Posterior cingulate gyrus (tissue), 11 donors: ENCODE data around the gene VPS8.

Source experiments
- DNase-seq, 10 donors: peaks; one replicate each; pipeline versions ENCODE4 v3.0.0 to v3.0.0-alpha.2; 2020 to 2021; ENCODE audit warnings: mixed read lengths in 3 of 10
- intact Hi-C: fragments of 100-400 bp; cut with DNase I; formaldehyde crosslinking; loops from one replicate; pipeline ENCODE4 v1.15.1; 2023

VPS8 gene

GRCh38 chr3:185071287-185071800 is 259.4 kb downstream of the VPS8 start:
- no peak for DNase-seq

GRCh38 chr3:185075547-185075946 is 263.6 kb downstream of the VPS8 start:
- DNase-seq = peak in 1 of 10 donors; percentile 65
- intact Hi-C loops = no loop called here

More at GRCh38 chr3:185071287-185071800, 259.4 kb downstream of the VPS8 start:
- intact Hi-C loops = no loop called here

- no peak for DNase-seq
- intact Hi-C loops = no loop called here
Measured at GRCh38 chr3:185076219-185076618, 264.3 kb downstream of the VPS8 start.

- intact Hi-C loops = no loop called here
- DNase-seq = no peak
Measured at GRCh38 chr3:185079625-185080024, 267.7 kb downstream of the VPS8 start.

GRCh38 chr3:185081521-185081920 is 269.6 kb downstream of the VPS8 start:
- DNase-seq = no peak
- intact Hi-C loops = no loop called here

- DNase-seq = no peak
- intact Hi-C loops = no loop called here
Measured at GRCh38 chr3:185082149-185082548, 270.2 kb downstream of the VPS8 start.

- intact Hi-C loops = no loop called here
- DNase-seq = no peak
Measured at GRCh38 chr3:185082829-185083228, 270.9 kb downstream of the VPS8 start.

- intact Hi-C loops = no loop called here
- DNase-seq = no peak
Measured at GRCh38 chr3:185084402-185084801, 272.4 kb downstream of the VPS8 start.

GRCh38 chr3:185084901-185085300 is 272.9 kb downstream of the VPS8 start:
- intact Hi-C loops = no loop called here
- DNase-seq = no peak

- intact Hi-C loops = no loop called here
- DNase-seq = no peak
Measured at GRCh38 chr3:185087419-185087818, 275.5 kb downstream of the VPS8 start.

- intact Hi-C loops = no loop called here
- no peak for DNase-seq
Measured at GRCh38 chr3:185089343-185089742, 277.4 kb downstream of the VPS8 start.

GRCh38 chr3:185089751-185090150 is 277.8 kb downstream of the VPS8 start:
- intact Hi-C loops = no loop called here
- no peak for DNase-seq

GRCh38 chr3:185090811-185091210 is 278.8 kb downstream of the VPS8 start:
- intact Hi-C loops = no loop called here
- DNase-seq = no peak

- intact Hi-C loops = no loop called here
- no peak for DNase-seq
Measured at GRCh38 chr3:185093116-185093515, 281.1 kb downstream of the VPS8 start.

GRCh38 chr3:185094697-185095096 is 282.7 kb downstream of the VPS8 start:
- intact Hi-C loops = no loop called here
- DNase-seq = no peak
